HEK293 (cell line): Measurements from ENCODE around the gene AFP.

ENCODE experiments used
- CTCF ChIA-PET: fragments of 350-600 bp; formaldehyde crosslinking; extraction: SDS; loops from one replicate; lab custom pipeline; 2021; ENCODE audit warnings: antibody characterized with exemption; lab: Yijun Ruan, JAX
- POLR2A ChIA-PET: fragments of 300-600 bp; formaldehyde crosslinking; extraction: SDS; loops from one replicate; lab custom pipeline; 2020; ENCODE audit warnings: antibody characterized with exemption, inconsistent platforms; lab: Yijun Ruan, JAX
- H3K27ac ChIP-seq: fragments of 200-500 bp; sonication (Bioruptor generic); 2 replicates; pipeline ENCODE4 v1.5.1; 2014; ENCODE audit warnings: low read depth, low read length, control low read depth, inconsistent platforms; ENCODE audit errors: extremely low read depth
- H3K36me3 ChIP-seq, 2 experiments: fragments of 200-500 bp in 1 of 2; sonication (Bioruptor generic) in 1 of 2; 1 replicate in 1 of 2; 2 replicates in 1 of 2; pipeline ENCODE4 v1.5.1; 2014 to 2017; ENCODE audit warnings: inconsistent platforms in 2 of 2, low read length in 2 of 2; ENCODE audit not compliant: control insufficient read depth in 2 of 2, insufficient read depth in 1 of 2
- H3K4me1 ChIP-seq: fragments of 200-500 bp; sonication (Bioruptor generic); 2 replicates; pipeline ENCODE4 v1.5.1; 2014; ENCODE audit warnings: mild to moderate bottlenecking, low read length, inconsistent platforms; ENCODE audit not compliant: control insufficient read depth, insufficient read depth
- H3K4me3 ChIP-seq: 2 replicates; pipeline ENCODE4 v1.5.1; 2011; ENCODE audit warnings: low read depth, mild to moderate bottlenecking, control low read depth, low read length, moderate library complexity
- H3K9me3 ChIP-seq: fragments of 200-500 bp; sonication (Bioruptor generic); 2 replicates; pipeline ENCODE4 v1.5.1; 2014; ENCODE audit warnings: low read depth, low read length, inconsistent platforms; ENCODE audit not compliant: control insufficient read depth, insufficient read depth
- BCL11A ChIP-seq: fragments of 450-650 bp; formaldehyde crosslinking; IDR thresholded peaks from 2 replicates; pipeline ENCODE4 v1.5.1; 2016; ENCODE audit warnings: low read depth, missing biosample characterization, missing genetic modification characterization
- IKZF3 ChIP-seq: fragments of 450-650 bp; IDR thresholded peaks from 2 replicates; pipeline ENCODE4 v1.5.0; 2018; ENCODE audit warnings: missing biosample characterization, mild to moderate bottlenecking, missing genetic modification characterization, moderate library complexity
- MEIS1 ChIP-seq: sonication (generic); formaldehyde crosslinking; IDR thresholded peaks from 2 replicates; pipeline ENCODE4 v1.8.1; 2022; ENCODE audit warnings: missing genetic modification reagents, mild to moderate bottlenecking, borderline replicate concordance
- MZF1 ChIP-seq: fragments of 450-650 bp; formaldehyde crosslinking; IDR thresholded peaks from 2 replicates; pipeline ENCODE4 v1.5.1; 2017; ENCODE audit warnings: missing biosample characterization, missing genetic modification characterization, borderline replicate concordance
- PRDM6 ChIP-seq: fragments of 450-650 bp; formaldehyde crosslinking; IDR thresholded peaks from 2 replicates; pipeline ENCODE4 v1.5.1; 2017; ENCODE audit warnings: missing biosample characterization, missing genetic modification characterization
- SETDB1 ChIP-seq: IDR thresholded peaks from one replicate; pipeline ENCODE4 v1.6.1; 2017; ENCODE audit warnings: mild to moderate bottlenecking, low read length, moderate library complexity, mixed read lengths; ENCODE audit not compliant: insufficient read length
- ZBTB6 ChIP-seq: fragments of 450-650 bp; formaldehyde crosslinking; IDR thresholded peaks from 2 replicates; pipeline ENCODE4 v1.5.1; 2017; ENCODE audit warnings: missing biosample characterization, missing genetic modification characterization
- ZNF132 ChIP-seq: fragments of 450-650 bp; formaldehyde crosslinking; IDR thresholded peaks from 2 replicates; pipeline ENCODE4 v1.5.1; 2017; ENCODE audit warnings: missing biosample characterization, missing genetic modification characterization, borderline replicate concordance
- ZNF140 ChIP-seq: fragments of 450-650 bp; formaldehyde crosslinking; IDR thresholded peaks from 2 replicates; pipeline ENCODE4 v1.5.1; 2016; ENCODE audit warnings: missing biosample characterization, missing genetic modification characterization
- ZNF148 ChIP-seq: fragments of 450-650 bp; formaldehyde crosslinking; IDR thresholded peaks from 2 replicates; pipeline ENCODE4 v1.5.0; 2017; ENCODE audit warnings: missing biosample characterization, missing genetic modification characterization, borderline replicate concordance
- ZNF473 ChIP-seq: fragments of 450-650 bp; formaldehyde crosslinking; IDR thresholded peaks from 2 replicates; pipeline ENCODE4 v1.5.1; 2017; ENCODE audit warnings: missing biosample characterization, missing genetic modification characterization
- ZNF48 ChIP-seq: fragments of 450-650 bp; formaldehyde crosslinking; IDR thresholded peaks from 2 replicates; pipeline ENCODE4 v1.5.1; 2016; ENCODE audit warnings: missing biosample characterization, missing genetic modification characterization
- ZNF585B ChIP-seq: fragments of 450-650 bp; formaldehyde crosslinking; IDR thresholded peaks from 2 replicates; pipeline ENCODE4 v1.5.1; 2016; ENCODE audit warnings: missing biosample characterization, missing genetic modification characterization
- ZNF654 ChIP-seq: fragments of 450-650 bp; formaldehyde crosslinking; IDR thresholded peaks from 2 replicates; pipeline ENCODE4 v1.5.1; 2016; ENCODE audit warnings: low read depth, missing biosample characterization, missing genetic modification characterization
- ZNF658 ChIP-seq: fragments of 450-650 bp; formaldehyde crosslinking; IDR thresholded peaks from 2 replicates; pipeline ENCODE4; 2016; ENCODE audit warnings: missing biosample characterization, missing genetic modification characterization
- ZNF747 ChIP-seq: fragments of 450-650 bp; formaldehyde crosslinking; IDR thresholded peaks from 2 replicates; pipeline ENCODE4 v1.5.1; 2016; ENCODE audit warnings: missing biosample characterization, missing genetic modification characterization
- ZSCAN18 ChIP-seq: fragments of 450-650 bp; formaldehyde crosslinking; IDR thresholded peaks from 2 replicates; pipeline ENCODE4 v1.5.1; 2016; ENCODE audit warnings: missing biosample characterization, missing genetic modification characterization

Gene AFP

GRCh38 chr4:73406548-73406875, 29.5 kb upstream of the AFP start (continued):
- TF ChIP-seq PRDM6 (tag by site-specific recombination) (no peak), BCL11A (tag by site-specific recombination) (no peak), SETDB1 (no peak), ZNF654 (tag by site-specific recombination) (no peak), ZNF658 (tag by site-specific recombination) (no peak), MEIS1 (CRISPR knock-in tag) (no peak)

GRCh38 chr4:73407227-73407673, 28.8 kb upstream of the AFP start:
- POLR2A ChIA-PET, result no interaction called here
- Histone ChIP-seq H3K27ac (no peak overlapping the region), H3K4me1 (no peaks in the 10 kb centered on the region), H3K4me3 (no peak overlapping the region), H3K36me3 (no peaks in the 10 kb centered on the region), H3K9me3 (no peaks in the 10 kb centered on the region)
- CTCF ChIA-PET, result interaction anchor here (0.6 kb wide), 1 partner anchor 96 kb away, joined by 3 read pairs; no protein-coding TSS in a partner anchor
- TF ChIP-seq ZNF140 (tag by site-specific recombination) (no peak), ZNF473 (tag by site-specific recombination) (no peak), ZNF585B (tag by site-specific recombination) (no peak), ZBTB6 (no peak)

- Histone ChIP-seq H3K9me3 (no peaks in the 10 kb centered on the region), H3K4me1 (no peaks in the 10 kb centered on the region), H3K36me3 (no peaks in the 10 kb centered on the region), H3K27ac (no peak overlapping the region), H3K4me3 (no peak overlapping the region)
- ChIA-PET CTCF (no interaction called here), POLR2A (no interaction called here)
- TF ChIP-seq ZNF48 (no peak), ZNF148 (tag by site-specific recombination) (no peak), ZNF747 (tag by site-specific recombination) (no peak), IKZF3 (tag by site-specific recombination) (no peak), ZNF132 (tag by site-specific recombination) (no peak), ZSCAN18 (tag by site-specific recombination) (no peak), MZF1 (tag by site-specific recombination) (no peak)
Observed at GRCh38 chr4:73408181-73408867, 27.7 kb upstream of the AFP start.
